Transverse colon (tissue), 4 donors: ENCODE measurements around the gene CELSR1. TPM values are rescaled to one million over a fixed set of nuclear protein-coding genes. Genes with fewer than 3 reads are reported as not detected.

Experiments
- DNase-seq: peaks from one replicate; pipeline ENCODE4 v3.0.0-alpha.2; 2019
- H3K27ac ChIP-seq, 4 donors: fragments of 200-600 bp; sonication (generic); 2 replicates each; pipeline ENCODE4 v1.5.1; 2016 to 2018; ENCODE audit warnings: inconsistent platforms in 4 of 4
- H3K27me3 ChIP-seq: fragments of 200-600 bp; sonication (generic); 2 replicates; pipeline ENCODE4 v1.5.1; 2017; ENCODE audit warnings: inconsistent platforms
- H3K36me3 ChIP-seq, 4 donors: fragments of 200-600 bp; sonication (generic); 2 replicates each; pipeline ENCODE4 v1.5.1; 2017 to 2019; ENCODE audit warnings: inconsistent platforms in 4 of 4
- H3K4me1 ChIP-seq, 4 donors: fragments of 200-600 bp; sonication (generic); 2 replicates each; pipeline ENCODE4 v1.5.1; 2017 to 2020; ENCODE audit warnings: inconsistent platforms in 4 of 4
- H3K4me3 ChIP-seq, 4 donors: fragments of 200-600 bp; sonication (generic); 1 replicate in 1 of 4; 2 replicates in 3 of 4; pipeline versions ENCODE4 v1.5.1 to v1.6.1; 2017 to 2019; ENCODE audit warnings: inconsistent platforms in 4 of 4
- H3K9me3 ChIP-seq, 2 donors: fragments of 200-600 bp; sonication (generic); 2 replicates each; pipeline ENCODE4 v1.5.1; 2017 to 2019; ENCODE audit warnings: inconsistent platforms in 2 of 2
- EP300 ChIP-seq: sonication (generic); formaldehyde crosslinking; IDR thresholded peaks from one replicate; pipeline ENCODE4 v1.6.1; 2017; ENCODE audit warnings: antibody characterized with exemption, low read depth
- POLR2A ChIP-seq: fragments of 450-650 bp; IDR thresholded peaks from one replicate; pipeline ENCODE4 v1.6.1; 2016; ENCODE audit warnings: antibody characterized with exemption, mild to moderate bottlenecking, moderate library complexity
- POLR2AphosphoS5 ChIP-seq, 3 donors: sonication (generic); formaldehyde crosslinking; IDR thresholded peaks; one replicate each; pipeline ENCODE4 v1.6.1; 2016; ENCODE audit warnings: antibody characterized with exemption in 3 of 3
- WGBS, 2 donors: methylation state at CpG; one replicate each; pipeline ENCODE4 v1.1.5; 2018; ENCODE audit warnings: low coverage in 1 of 2; 5-methylcytosine and 5-hydroxymethylcytosine counted together
- in situ Hi-C, 4 donors: fragments of 200-750 bp; cut with MboI; loops; one replicate each; pipeline versions ENCODE4 v1.15.0 to v1.15.1; 2017; ENCODE audit warnings: low sequenced_read_pairs in 3 of 4, low pct_ligation_motif_present in 1 of 4, low pct_unique_long_range_greater_than_20kb in 1 of 4
- intact Hi-C: fragments of 100-400 bp; cut with DNase I; formaldehyde crosslinking; loops from one replicate; pipeline ENCODE4 v1.15.1; 2023; ENCODE audit warnings: low total_unique reads
- total RNA-seq, 4 donors: library from RNA; depleted of rRNA; stranded (reverse); fragments of >200 nt; gene quantifications; one replicate each; pipeline ENCODE4 v1.1.0, GENCODE V29; 2016
- TF ChIP-seq, protein P1 (sequence below), 5 experiments: fragments of 200-600 bp in 3 of 5; fragments of 450-650 bp in 2 of 5; sonication (generic) in 3 of 5; IDR thresholded peaks; 1 replicate in 2 of 5; 2 replicates in 3 of 5; pipeline ENCODE4 v1.5.1; 2016 to 2017; ENCODE audit warnings: antibody characterized with exemption in 5 of 5, inconsistent platforms in 3 of 5, mild to moderate bottlenecking in 2 of 5, moderate library complexity in 1 of 5

CELSR1 gene
- total RNA-seq, 4 donors from 2014 or later, result 0.96 to 2.5 (median 1.4) TPM

DNA sequence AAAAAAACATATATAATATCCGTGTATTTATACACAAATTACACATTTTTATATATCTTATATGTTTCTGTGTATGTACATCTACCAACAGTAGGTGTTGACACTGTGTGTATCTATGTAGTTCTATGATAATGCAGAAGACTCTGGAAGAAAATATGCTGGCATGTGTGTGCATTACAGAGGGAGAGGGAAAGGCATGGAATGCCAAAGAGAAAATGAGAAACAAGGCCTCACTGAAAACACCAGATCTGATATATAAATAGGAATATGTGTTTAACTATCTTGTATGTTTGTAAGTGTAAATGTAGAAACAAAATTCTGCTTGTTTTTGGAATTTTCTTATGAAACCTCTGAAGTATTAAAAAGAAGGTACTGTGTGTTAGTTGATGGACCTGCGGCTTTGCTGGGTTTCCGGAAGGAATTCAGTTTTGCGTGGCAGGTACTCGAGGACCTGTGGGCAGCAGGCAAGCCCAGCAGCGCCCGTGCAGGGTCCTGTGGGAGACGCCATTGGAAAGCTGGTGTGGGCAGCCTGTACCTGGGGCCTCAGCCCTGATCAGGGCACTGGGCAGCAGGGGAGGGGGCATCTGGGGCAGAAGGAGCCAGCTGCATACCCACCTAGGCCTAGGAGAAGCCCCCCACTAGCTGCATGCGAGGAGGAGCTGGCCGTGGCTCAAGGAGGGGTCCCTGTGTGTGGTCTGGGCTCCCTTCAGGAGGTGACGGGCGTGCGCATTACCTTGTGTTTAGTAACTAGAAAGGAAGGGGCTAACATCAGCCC, 209.5 kb downstream of the CELSR1 start:
- Histone ChIP-seq H3K4me1 (no peaks in the 10 kb centered on the region), H3K9me3 (no peaks in the 10 kb centered on the region), H3K27ac (no peak overlapping the region), H3K36me3 (no peaks in the 10 kb centered on the region), H3K4me3 (no peak overlapping the region), H3K27me3 (no peaks in the 10 kb centered on the region)
- in situ Hi-C loops, result no loop called here
- TF ChIP-seq, protein P1, sequence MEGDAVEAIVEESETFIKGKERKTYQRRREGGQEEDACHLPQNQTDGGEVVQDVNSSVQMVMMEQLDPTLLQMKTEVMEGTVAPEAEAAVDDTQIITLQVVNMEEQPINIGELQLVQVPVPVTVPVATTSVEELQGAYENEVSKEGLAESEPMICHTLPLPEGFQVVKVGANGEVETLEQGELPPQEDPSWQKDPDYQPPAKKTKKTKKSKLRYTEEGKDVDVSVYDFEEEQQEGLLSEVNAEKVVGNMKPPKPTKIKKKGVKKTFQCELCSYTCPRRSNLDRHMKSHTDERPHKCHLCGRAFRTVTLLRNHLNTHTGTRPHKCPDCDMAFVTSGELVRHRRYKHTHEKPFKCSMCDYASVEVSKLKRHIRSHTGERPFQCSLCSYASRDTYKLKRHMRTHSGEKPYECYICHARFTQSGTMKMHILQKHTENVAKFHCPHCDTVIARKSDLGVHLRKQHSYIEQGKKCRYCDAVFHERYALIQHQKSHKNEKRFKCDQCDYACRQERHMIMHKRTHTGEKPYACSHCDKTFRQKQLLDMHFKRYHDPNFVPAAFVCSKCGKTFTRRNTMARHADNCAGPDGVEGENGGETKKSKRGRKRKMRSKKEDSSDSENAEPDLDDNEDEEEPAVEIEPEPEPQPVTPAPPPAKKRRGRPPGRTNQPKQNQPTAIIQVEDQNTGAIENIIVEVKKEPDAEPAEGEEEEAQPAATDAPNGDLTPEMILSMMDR (IDR thresholded peaks at IDR 0.05), result no peak
- TF ChIP-seq POLR2AphosphoS5 (IDR thresholded peaks at IDR 0.05) (no peak), EP300 (no peak), POLR2A (no peak)
- 95 to 100% methylated on average over 3 to 13 of the region's 13 CpGs for WGBS, 2 donors
- intact Hi-C loops, result no loop called here
- DNase-seq, result no peak

DNA sequence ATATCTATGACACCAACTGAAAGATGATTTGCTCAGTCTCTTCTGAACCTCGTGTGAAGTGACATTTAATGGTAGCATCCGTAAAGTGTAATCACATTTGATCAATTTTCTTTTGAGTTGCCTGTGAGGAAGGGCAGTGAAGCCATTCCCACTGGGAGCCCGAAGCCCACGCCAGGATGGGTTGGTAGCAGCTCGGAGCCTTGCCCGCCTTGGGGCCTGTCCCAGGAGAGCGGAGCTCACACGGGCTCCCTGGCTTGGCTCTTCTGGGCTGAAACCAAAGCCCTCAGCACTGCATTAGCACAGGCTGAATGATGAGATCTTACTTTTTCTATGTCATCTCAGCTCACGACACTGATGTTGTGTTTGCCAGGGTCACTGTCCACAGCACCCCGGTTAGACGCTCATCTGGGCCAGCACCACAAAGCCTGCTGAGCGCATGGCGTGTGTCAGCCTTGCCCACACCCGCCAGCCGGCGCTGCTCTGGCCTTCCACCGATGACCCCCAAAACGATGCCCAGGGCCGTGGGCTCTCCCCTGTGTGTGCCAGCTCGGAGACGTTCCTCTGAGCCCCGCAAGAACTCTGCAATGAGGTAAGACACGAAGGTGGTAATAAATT, 211.2 kb downstream of the CELSR1 start:
- Histone ChIP-seq H3K4me3 (no peak overlapping the region), H3K27me3 (no peaks in the 10 kb centered on the region), H3K27ac (no peak overlapping the region), H3K9me3 (no peaks in the 10 kb centered on the region), H3K4me1 (no peaks in the 10 kb centered on the region), H3K36me3 (no peaks in the 10 kb centered on the region)
- TF ChIP-seq POLR2AphosphoS5 (IDR thresholded peaks at IDR 0.05) (no peak), EP300 (no peak), POLR2A (no peak)
- TF ChIP-seq, protein P1 (IDR thresholded peaks at IDR 0.05), result no peak
- in situ Hi-C loops (no loop called here), intact Hi-C loops (no loop called here)
- WGBS, 2 donors, result 90% methylated on average over 23 of the region's 23 CpGs; no CpG with 5 or more reads in 1 of the 2 donors
- DNase-seq, result no peak

DNA sequence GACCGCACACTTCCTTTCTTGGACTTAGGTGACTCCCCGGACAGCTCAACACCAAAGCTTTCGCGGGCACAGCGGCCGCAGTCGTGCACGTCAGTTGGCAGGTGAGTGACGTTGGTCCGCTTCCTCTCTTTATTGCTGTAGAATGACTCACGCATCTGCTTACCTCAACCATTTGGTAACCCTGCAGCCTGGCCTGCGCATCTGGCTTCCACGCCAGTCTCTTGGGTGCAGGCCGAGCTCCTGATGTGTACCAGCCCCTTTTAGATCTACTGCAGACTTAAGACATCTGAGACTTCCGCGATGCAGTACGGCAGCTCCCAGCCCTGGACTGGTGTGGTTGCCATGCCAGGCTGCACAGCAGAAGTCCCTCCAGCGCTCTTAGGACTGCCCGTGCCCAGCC, 214.3 kb downstream of the CELSR1 start:
- intact Hi-C loops (no loop called here), in situ Hi-C loops (loop anchor here in 1 of 4 donors (25.0 kb wide), 1 partner anchor 311 kb away; no protein-coding TSS in a partner anchor)
- no peaks in the 10 kb centered on the region for H3K27me3 ChIP-seq
- no peak for TF ChIP-seq POLR2AphosphoS5 (IDR thresholded peaks at IDR 0.05)
- no peak for TF ChIP-seq POLR2A
- TF ChIP-seq EP300, result no peak
- TF ChIP-seq, protein P1 (IDR thresholded peaks at IDR 0.05), result no peak
- H3K4me3 ChIP-seq, result no peak overlapping the region
- no peaks in the 10 kb centered on the region for H3K4me1 ChIP-seq
- H3K9me3 ChIP-seq, result no peaks in the 10 kb centered on the region
- H3K36me3 ChIP-seq, result no peaks in the 10 kb centered on the region
- no peak overlapping the region for H3K27ac ChIP-seq
- 93 to 95% methylated on average over 9 to 19 of the region's 19 CpGs for WGBS, 2 donors
- no peak for DNase-seq

DNA sequence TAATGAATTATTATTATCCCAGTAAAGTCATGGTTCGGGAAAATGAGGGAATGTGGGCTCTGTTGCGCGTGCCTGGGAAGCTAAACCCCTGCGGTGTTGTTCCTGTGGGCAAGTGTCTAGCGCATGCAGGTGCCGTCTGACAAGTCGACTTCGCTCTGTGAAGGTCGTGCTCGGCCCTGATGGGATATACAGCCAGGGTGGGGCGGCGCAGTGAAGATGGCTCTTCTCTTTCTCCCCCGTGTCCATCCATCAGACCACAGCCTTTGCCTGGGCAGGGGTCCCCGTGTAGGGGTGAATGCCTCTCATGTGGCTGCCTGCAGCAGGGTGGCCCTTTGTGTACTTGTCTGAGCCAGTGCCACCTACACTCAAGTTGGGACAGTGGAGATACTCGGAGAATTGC, 214.7 kb downstream of the CELSR1 start:
- Histone ChIP-seq H3K9me3 (no peaks in the 10 kb centered on the region), H3K36me3 (no peaks in the 10 kb centered on the region), H3K4me3 (no peak overlapping the region), H3K27me3 (no peaks in the 10 kb centered on the region), H3K27ac (no peak overlapping the region), H3K4me1 (no peaks in the 10 kb centered on the region)
- no peak for DNase-seq
- intact Hi-C loops, result no loop called here
- 93% methylated on average over 15 of the region's 15 CpGs; no CpG with 5 or more reads in 1 of the 2 donors for WGBS, 2 donors
- in situ Hi-C loops, result loop anchor here in 1 of 4 donors (25.0 kb wide), 1 partner anchor 310 kb away; no protein-coding TSS in a partner anchor
- TF ChIP-seq, protein P1 (IDR thresholded peaks at IDR 0.05), result no peak
- TF ChIP-seq POLR2AphosphoS5 (IDR thresholded peaks at IDR 0.05), result no peak
- TF ChIP-seq EP300, result no peak
- TF ChIP-seq POLR2A, result no peak
